HG03460 (cell line): ENCODE measurements around the gene ZBTB21.
"Not testable (repeated sequence)": the region's sequence is repeated elsewhere in the genome, so short reads cannot be mapped to it uniquely, and the experiment has no call there.

ENCODE experiments used
- ATAC-seq: cut with Tn5 transposase; IDR thresholded peaks from one replicate; pipeline ENCODE4 v1.9.1; 2021; ENCODE audit not compliant: unreplicated experiment

ZBTB21 gene

DNA sequence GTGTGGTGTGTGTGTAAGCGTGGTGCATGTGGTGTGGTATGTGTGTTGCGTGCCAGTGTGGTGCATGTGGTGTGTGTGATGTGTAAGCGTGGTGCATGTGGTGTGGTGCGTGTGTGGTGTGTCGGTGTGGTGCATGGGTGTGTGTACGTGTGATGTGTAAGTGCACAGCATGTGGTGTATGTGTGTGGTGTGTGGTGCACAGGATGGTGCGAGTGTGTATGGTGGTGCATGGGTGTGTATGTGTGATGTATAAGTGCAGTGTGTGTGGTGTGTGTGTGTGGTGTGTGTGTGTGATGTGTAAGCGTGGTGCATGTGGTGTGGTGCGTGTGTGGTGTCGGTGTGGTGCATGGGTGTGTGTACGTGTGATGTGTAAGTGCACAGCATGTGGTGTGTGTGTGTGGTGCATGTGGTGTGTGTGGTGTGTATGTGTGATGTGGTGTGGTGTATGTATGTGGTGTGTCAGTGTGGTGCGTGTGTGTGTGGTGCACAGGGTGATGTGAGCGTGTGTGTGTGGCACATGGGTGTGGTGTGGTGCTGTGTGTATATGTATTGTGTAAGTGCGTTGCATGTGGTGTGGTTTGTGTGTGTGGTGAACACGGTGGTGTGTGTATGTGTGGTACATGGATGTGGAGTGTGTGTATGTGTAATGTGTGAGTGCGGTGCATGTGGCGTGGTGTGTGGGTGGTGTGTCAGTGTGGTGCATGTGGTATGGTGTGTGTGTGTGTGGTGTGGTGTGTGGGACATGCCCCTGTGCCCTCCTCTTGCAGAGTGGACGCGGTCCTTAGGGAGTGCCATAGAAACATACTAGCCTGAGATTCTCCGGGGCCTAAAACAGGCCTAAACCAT lies 55.3 kb downstream of the ZBTB21 start:
- no peak for ATAC-seq

DNA sequence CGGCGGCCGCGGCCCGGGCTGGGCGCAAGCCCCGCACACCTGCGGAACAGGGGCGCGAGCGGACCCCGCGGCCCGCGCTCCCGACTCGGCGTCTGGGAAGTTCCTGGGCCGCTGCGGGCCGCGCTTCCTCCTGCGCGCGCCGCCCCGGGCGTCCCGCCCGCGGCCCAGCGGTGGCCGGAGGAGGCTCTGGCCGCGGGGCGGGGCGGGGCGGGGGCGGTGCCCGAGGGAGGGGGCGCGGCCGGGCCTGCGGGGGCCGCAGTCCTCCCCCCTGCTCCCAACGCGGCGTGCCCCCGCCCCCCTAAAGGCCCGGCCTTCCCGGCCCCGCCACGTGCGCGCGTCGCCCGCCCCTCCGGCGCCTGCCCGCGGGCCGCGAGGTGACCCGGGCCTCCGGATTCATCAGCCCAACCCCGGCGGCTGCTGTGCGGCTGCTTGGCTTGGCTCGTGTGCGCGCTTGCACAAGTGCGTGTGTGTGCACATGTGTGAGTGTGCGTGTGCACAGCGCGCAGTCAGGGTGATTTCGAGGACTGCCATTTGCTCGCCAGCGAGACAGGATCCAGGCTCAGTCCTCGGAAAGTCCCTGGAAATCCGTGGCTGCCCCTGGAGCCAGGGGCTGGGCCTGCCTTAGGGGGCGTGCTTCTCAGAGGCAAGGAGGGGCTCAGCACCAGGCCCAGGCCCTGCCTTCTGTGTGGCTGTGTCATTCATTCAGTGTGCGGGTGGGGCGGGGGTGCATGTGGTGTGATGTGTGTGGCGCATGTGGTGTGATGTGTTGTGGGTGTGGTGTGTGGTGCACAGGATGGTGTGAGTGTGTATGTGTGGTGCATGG lies 56.1 kb downstream of the ZBTB21 start, which contains the start of gene C2CD2:
Gene C2CD2 (minus strand): TSS at position 188 of the 823 bp plus-strand sequence. CDS start 370 bp downstream, outside the sequence.
- no peak for ATAC-seq

DNA sequence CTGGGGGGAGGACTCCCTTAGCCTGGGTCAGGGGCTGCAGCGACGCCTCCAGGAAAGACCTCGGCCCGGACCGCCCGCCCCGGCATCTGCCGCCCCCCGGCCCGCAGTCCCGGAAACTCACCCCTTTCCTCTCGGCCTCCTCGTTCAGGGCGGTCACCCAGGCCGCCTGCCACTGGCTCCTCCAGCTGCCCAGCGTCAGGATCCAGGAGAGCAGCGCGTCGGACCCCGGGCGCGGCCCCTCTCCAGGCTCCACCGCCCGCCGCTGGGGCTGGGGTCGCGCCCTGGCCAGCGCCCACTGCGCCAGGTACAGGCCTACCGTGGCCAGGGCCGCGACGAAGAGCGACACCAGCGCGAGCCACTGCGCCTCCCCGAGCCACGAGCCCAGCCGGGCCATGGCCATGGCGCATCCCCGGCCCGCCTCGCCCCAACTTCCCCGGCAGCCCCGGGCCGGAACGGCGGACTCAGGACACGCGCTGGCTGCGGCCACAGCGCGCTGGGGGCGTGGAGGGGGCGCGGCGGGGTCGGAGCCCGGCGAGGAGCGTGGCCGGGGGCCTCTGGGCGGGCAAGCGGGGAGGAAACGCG lies 56.8 kb downstream of the ZBTB21 start:
- ATAC-seq: no peak

DNA sequence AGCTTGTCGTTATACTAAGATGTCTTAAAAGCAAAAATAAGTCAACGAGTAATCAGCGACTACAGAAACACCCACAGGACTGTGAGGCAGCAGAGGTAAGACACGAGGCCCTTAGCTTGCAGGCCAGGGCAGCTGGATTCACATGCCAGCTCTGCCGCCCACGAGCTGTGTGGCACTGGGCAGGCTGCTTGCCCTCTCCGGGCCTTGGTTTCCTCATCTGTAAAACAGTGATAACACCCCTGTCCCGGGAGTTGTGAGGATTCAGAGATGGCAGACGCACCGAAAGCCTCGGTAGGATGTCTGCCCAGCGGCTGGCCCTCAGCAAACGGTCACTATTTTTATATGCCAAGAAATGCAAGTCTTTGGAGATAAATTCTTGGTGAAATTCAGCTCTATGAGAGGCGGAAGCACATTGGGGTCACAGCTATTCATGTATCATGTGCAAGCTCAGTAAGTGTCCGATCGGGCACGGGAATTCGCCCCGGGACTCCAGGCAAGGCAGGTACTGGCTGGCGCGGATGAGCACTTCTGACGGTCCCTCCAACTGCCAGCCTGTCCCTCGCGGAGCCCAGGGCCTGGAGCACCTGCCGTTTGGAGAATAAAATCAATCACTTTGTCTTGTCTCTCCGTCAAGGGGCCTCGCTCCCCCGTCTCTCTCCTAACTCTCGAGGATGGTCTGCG lies 57.5 kb downstream of the ZBTB21 start:
- no peak for ATAC-seq

DNA sequence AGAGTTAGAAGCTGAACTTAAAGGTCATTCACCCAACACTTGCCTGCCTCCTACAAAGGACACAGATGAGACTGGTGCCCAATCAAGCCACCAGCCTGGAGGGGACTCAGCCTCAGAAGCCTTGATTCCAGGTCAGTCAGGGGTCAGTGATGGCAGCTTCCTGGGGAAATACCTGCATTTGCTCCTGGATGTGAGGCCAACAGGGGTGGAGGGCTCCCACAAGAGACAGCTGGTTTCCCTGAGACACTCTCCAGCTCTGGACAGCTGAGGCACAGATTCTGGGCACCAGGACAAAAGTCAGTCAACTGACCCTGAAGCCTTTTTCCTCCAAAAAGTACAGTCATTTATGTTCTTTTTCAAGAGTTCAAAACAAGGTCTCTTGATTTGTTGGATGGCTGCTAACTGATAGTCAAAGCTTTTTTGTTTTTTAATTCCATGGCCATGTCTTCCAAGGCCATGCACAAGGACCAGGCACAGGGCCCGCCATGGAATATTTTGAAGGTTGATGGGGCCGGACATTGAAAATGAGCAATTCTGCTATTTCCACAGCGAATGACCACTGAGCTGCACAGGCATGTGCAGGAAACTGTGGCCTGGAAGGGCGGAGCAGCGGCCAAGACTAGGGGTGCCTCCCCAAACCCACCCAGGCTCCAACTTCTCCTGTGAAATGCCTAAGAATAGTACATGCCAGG lies 58.1 kb downstream of the ZBTB21 start:
- no peak for ATAC-seq

DNA sequence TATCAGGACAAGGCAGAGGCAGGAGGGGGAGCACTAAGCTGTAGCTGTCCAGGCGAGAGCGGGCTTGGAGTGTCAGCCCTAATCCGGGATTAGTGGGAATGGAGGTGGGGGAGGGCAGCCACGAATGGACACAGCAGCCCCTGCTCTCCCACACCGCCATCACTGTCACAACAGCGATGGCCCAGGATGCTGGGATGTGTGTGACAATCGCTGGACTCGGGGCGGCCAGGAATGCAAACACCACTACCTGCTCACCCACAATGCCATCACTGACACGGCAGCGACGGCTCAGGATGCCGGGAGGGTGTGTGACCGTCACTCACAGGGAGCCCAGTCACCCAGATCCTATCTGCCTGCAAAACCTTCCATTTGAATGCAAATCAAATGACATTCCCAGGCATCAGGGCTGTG lies 59.2 kb downstream of the ZBTB21 start:
- no peak for ATAC-seq

DNA sequence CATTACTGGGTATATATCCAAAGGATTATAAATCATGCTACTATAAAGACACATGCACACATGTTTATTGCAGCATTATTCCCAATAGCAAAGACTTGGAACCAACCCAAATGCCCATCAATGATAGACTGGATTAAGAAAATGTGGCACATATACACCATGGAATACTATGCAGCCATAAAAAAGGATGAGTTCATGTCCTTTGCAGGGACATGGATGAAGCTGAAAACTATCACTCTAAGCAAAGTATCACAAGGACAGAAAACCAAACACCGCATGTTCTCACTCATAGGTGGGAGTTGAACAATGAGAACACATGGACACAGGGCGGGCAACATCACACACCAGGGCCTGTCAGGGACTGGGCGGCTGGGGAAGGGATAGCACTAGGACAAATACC lies 60.5 kb downstream of the ZBTB21 start:
- ATAC-seq: not testable (repeated sequence)

DNA sequence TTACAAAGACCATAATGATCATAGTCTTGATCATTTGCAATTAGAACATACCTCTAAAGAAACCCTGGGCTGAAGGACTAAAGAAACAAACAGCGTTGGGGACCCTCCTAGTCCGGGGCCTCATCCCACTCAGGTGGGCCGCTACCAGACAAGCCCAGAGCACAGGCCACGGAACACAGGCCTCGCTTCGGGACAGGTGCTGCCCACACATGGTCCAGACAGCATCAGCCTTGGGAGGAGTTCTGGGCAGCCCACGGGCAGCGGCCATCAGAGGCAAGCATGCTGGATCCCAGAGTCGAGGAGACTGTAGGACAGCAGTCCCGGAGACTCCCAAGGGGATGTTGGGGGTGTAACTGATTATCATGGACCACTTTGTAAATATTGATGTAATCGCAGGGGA lies 61.3 kb downstream of the ZBTB21 start:
- ATAC-seq: no peak

DNA sequence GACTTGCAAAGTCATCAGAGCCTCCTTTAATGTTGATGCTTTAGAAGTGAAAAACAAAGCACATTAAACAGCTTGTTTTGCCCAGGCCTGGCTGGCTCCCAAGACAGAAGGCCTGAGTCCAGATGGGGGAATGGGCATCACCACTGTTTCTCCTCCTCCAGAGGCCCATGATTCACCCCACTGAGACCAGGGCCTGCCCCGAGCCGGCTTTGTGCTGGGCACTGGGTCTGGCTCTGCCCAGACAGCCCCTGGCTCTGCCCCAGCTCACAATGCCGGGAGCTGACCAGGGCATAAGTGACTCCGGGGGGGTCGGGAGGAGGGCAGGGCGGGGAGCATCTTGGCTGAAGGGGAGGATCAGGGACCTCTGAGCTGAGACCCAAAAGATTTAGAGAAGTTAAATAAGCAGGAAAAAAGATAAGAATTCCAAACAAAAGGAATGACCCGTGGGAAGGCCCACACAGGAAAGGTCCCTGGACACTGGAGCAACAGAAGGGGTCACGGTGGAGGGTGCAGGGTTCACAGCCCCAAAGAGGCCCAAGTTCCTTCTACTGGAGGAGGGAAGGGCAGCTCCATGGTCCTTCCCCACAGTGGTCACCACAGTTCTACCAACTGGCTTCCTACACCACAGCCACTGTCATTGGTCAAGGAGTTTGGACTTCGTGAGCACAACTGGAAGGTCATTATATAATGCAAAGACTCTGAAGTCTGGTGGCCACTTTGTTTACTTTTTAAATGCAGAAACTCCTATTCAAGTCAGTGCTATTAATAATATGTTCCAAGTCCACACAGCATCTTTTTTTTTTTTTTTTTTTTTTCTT lies 61.9 kb downstream of the ZBTB21 start:
- no peak for ATAC-seq

DNA sequence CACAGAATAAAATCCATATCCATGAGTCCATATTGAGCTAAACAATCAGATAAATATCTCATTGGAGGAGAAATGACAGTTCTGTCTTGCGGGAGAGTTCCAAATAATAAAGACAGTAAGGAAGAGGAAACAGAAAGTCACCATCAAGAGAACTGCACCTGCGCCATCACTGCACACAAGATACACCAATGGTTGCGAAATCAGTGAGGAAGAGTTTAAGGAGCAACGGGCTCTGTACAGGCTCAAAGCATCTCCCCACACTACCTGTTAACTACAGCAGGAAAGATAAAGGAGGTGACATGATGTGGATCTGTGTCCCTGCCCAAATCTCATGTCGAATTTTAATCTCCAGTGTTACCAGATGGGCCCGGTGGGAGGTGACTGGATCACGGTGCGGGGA lies 64.2 kb downstream of the ZBTB21 start:
- no peak for ATAC-seq

DNA sequence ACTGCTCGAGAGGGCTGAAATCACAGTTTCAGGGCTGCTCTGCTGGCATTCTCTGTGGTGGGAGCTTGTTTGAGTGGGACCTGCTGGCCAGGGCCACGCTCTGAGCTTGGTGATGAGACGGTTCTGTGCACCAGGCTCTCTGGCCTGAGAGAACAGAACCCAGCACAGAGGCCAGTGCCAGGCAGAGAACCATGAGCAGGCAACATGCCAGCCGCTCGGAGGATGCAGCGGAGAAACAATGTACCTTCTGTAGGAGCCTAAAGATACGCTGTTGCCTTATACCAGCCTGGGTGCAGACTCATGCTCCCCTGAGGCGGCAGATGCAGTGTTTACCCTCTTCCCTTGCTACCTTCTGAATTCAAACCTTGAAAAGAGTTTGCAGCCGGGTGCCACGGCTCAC lies 66.3 kb downstream of the ZBTB21 start:
- ATAC-seq: no peak

DNA sequence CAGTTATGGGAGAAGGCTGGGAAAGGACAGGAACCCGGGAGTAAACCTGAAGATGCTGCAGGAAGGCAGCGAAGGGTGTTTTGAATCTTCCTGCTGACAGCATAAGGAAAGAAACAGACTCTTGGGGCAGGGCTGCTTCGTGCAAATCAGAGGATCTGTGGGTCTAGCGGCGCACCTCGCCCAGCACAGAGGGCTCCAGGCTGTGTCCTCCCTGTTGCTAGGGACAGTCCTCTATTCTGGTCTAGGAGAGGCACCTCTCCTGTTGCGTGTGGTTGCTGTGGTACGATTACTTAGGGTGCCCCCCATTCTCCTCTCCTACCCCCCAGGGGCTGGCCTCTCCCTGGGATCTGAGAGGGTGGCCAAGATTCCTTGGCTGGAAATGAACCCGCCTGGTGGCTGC lies 67.7 kb downstream of the ZBTB21 start:
- no peak for ATAC-seq

DNA sequence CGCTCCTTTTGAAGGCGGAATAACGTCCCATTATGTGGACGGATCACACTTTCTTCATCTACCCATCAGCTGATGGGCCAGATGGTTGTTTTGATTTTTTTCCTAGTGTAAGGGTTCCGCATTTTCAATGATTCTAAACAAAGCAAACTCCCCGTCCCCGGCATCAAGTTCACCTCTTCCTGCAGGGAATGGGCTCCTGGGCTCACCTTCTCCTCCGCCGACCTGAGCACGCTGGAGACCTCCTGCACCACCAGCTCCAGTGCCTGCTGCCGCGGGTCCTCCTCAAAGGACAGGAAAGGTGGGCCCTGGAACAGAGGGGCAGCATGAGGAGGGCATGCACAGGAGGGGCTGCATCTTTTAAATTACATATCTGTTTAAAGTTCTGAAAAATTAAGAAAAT lies 68.2 kb downstream of the ZBTB21 start:
- no peak for ATAC-seq

DNA sequence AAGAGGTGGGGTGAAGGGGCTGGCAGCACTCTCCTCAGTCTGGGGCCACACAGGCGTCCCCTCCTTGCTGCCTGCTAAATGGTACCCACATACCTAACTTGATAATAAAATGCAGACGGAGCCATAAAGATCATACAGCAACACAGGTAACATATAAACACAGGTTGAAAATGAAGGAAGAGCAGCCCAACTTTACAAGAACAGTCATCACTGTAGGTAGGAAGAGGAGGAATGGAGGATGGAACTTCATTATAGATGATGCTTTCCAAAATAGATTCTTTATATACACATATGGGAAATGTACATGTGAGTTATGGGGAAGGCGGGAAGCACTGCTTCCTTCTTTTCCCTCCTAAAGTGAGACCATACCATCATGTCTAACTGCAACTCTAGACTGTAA lies 69.7 kb downstream of the ZBTB21 start:
- no peak for ATAC-seq

DNA sequence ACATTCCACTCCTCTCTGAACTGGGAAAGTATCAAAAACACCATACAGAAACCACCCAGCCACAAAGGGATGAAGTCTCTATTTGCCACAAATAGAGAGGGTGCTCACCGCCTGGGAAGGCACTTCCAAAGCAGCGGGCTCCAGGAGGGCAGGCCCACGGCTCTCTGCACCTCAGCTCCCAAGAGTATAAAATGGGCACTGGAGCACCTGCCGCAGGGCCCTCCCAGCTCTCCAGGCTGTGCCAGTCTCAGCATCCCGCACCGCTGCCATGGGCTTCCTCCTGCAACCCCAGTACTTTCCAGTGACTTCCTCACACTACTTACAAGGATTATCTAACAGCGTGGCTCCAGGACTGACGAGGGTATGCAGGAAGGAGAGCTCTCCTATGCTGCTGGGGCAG lies 70.8 kb downstream of the ZBTB21 start:
- ATAC-seq: no peak
